Tibial nerve (tissue), 4 donors: ENCODE results near the gene CLASP1. TPM values are rescaled to one million over a fixed set of nuclear protein-coding genes. Genes with fewer than 3 reads are reported as not detected.
A peak's percentile ranks its signal among the peaks of the same experiment; 100 is the strongest.

Experiments
- DNase-seq, 2 donors: peaks; one replicate each; pipeline ENCODE4 v3.0.0-alpha.2; 2019; ENCODE audit warnings: low spot score in 2 of 2
- H3K27ac ChIP-seq, 4 donors: fragments of 200-600 bp; sonication (generic) in 3 of 4; one replicate each; pipeline ENCODE4 v1.5.1; 2017 to 2019; ENCODE audit warnings: mild to moderate bottlenecking in 1 of 4
- H3K27me3 ChIP-seq, 2 donors: fragments of 200-600 bp; sonication (generic) in 1 of 2; one replicate each; pipeline versions ENCODE4 v1.5.1 to v1.6.0; 2017 to 2019
- H3K36me3 ChIP-seq, 3 donors: fragments of 200-600 bp; sonication (generic); one replicate each; pipeline ENCODE4 v1.5.1; 2018 to 2019
- H3K4me1 ChIP-seq, 4 donors: fragments of 200-600 bp; sonication (generic) in 3 of 4; one replicate each; pipeline ENCODE4 v1.5.1; 2017 to 2019
- H3K4me3 ChIP-seq, 4 donors: fragments of 200-600 bp; sonication (generic) in 3 of 4; one replicate each; pipeline ENCODE4 v1.5.1; 2017 to 2019; ENCODE audit warnings: mild to moderate bottlenecking in 1 of 4, moderate library complexity in 1 of 4
- H3K9me3 ChIP-seq, 4 donors: fragments of 200-600 bp; sonication (generic) in 3 of 4; one replicate each; pipeline ENCODE4 v1.5.1; 2017 to 2019
- EP300 ChIP-seq, 2 donors: sonication (generic); formaldehyde crosslinking; IDR thresholded peaks; one replicate each; pipeline ENCODE4 v1.6.1; 2017; ENCODE audit warnings: antibody characterized with exemption in 2 of 2, mild to moderate bottlenecking in 1 of 2
- POLR2A ChIP-seq, 2 donors: fragments of 450-650 bp; IDR thresholded peaks; one replicate each; pipeline ENCODE4 v1.6.1; 2017; ENCODE audit warnings: antibody characterized with exemption in 2 of 2, mild to moderate bottlenecking in 2 of 2, moderate library complexity in 2 of 2
- WGBS, 2 donors: methylation state at CpG; one replicate each; pipeline ENCODE4 v1.1.5; 2018; 5-methylcytosine and 5-hydroxymethylcytosine counted together
- total RNA-seq, 4 donors: library from RNA; depleted of rRNA; stranded (reverse); fragments of >200 nt; gene quantifications; one replicate each; pipeline ENCODE4 v1.1.0, GENCODE V29; 2016
- TF ChIP-seq, protein P1 (sequence below), 5 experiments: fragments of 200-600 bp in 3 of 5; fragments of 450-650 bp in 2 of 5; sonication (generic) in 3 of 5; IDR thresholded peaks; one replicate each; pipeline ENCODE4 v1.5.1; 2016 to 2019; ENCODE audit warnings: antibody characterized with exemption in 5 of 5, mild to moderate bottlenecking in 3 of 5, moderate library complexity in 2 of 5

The CLASP1 gene
- total RNA-seq, 4 donors from 2014 or later = 72.8 to 164 (median 88.6) TPM

DNA sequence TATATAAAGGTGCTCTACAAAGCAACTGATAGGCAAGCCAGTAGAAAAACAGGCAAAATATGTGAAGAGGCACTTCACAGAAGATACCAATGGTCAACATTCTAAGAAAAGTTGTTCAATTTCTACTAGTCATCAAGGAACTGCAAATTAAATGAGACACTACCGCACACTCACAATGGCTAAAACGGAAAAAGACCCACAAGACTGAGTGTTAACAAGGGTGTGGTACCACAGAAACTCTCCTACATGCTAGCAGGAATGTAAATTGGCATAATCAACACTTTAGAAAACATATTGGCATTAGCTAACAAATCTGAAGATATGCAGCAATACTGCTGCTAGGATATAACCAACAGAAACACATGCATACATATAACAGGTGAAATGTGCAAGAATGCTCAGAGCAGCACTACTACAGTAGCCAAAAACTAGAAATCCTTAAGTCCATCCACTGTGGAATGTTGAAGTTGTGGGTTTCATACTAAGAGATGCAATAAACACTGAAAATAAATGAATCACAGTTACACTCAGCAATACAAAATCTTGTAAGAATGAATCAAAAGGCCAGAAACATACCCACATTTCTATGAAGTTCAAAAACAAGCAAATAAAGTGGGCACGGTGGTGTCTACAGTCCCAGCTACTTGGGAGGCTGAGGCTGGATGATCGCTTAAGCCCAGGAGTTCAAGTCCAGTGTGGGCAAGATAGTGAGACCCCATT is 109.4 kb downstream of the CLASP1 start:
- H3K4me1 ChIP-seq = peaks cover 0 to 60% (median 5%) of the 10 kb centered on the region in 4 donors
- H3K27ac ChIP-seq = peak overlapping the region in 1 of 4 donors; percentile 39
- TF ChIP-seq, protein P1, sequence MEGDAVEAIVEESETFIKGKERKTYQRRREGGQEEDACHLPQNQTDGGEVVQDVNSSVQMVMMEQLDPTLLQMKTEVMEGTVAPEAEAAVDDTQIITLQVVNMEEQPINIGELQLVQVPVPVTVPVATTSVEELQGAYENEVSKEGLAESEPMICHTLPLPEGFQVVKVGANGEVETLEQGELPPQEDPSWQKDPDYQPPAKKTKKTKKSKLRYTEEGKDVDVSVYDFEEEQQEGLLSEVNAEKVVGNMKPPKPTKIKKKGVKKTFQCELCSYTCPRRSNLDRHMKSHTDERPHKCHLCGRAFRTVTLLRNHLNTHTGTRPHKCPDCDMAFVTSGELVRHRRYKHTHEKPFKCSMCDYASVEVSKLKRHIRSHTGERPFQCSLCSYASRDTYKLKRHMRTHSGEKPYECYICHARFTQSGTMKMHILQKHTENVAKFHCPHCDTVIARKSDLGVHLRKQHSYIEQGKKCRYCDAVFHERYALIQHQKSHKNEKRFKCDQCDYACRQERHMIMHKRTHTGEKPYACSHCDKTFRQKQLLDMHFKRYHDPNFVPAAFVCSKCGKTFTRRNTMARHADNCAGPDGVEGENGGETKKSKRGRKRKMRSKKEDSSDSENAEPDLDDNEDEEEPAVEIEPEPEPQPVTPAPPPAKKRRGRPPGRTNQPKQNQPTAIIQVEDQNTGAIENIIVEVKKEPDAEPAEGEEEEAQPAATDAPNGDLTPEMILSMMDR (IDR thresholded peaks at IDR 0.05) = no peak
- no peak for TF ChIP-seq EP300 (IDR thresholded peaks at IDR 0.05)
- TF ChIP-seq POLR2A (IDR thresholded peaks at IDR 0.05) = no peak
- WGBS, 2 donors = 80 to 83% methylated on average over 4 of the region's 4 CpGs
- DNase-seq = no peak
- peak overlapping the region in 1 of 4 donors; percentile 5 for H3K4me3 ChIP-seq
- H3K9me3 ChIP-seq = no peaks in the 10 kb centered on the region
- no peaks in the 10 kb centered on the region for H3K36me3 ChIP-seq
- no peaks in the 10 kb centered on the region for H3K27me3 ChIP-seq

DNA sequence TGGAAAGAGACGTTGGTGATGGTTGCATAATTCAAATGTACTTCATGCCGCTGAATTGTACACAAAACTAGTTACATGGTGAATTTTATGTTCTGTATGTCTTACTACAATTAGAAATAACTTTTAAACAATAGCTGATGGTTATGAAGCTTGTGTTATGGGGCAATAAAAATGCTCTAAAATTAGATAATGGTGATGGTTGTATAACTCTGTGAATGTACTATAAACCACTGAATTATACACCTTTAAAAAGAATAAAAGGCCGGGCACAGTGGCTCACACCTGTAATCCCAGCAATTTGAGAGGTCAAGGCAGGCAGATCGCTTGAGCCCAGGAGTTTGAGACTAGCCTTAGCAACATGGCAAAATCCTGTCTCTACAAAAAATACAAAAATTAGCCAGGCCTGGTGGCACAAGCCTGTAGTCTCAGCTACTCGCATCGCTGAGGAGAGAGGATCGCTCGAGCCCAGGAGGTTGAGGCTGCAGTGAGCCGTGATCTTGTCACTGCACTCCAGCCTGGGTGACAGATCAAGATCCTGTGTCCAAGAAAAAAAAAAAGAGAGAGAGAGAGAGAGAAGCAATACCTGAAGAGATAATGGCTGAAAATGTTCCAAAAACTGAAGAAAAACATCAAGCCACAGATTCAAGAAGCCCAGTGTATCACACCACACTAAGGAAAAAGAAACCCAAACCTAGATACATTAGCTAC is 112.3 kb downstream of the CLASP1 start:
- no peaks in the 10 kb centered on the region for H3K9me3 ChIP-seq
- peaks cover 0 to 64% (median 2%) of the 10 kb centered on the region in 4 donors for H3K4me1 ChIP-seq
- TF ChIP-seq, protein P1 (IDR thresholded peaks at IDR 0.05) = no peak
- TF ChIP-seq POLR2A (IDR thresholded peaks at IDR 0.05) (no peak), EP300 (IDR thresholded peaks at IDR 0.05) (no peak)
- no peak for DNase-seq
- H3K27me3 ChIP-seq = no peaks in the 10 kb centered on the region
- no peak overlapping the region for H3K4me3 ChIP-seq
- no peaks in the 10 kb centered on the region for H3K36me3 ChIP-seq
- WGBS, 2 donors = 86 to 88% methylated on average over 9 of the region's 9 CpGs
- no peak overlapping the region for H3K27ac ChIP-seq

GRCh38 chr2:121536347-121536746 is 112.9 kb downstream of the CLASP1 start:
- no peak overlapping the region for H3K27ac ChIP-seq
- H3K27me3 ChIP-seq = no peaks in the 10 kb centered on the region
- 63 to 73% methylated on average over 1 of the region's 1 CpG for WGBS, 2 donors
- DNase-seq = no peak
- peaks cover 0 to 62% (median 5%) of the 10 kb centered on the region in 4 donors for H3K4me1 ChIP-seq
- H3K9me3 ChIP-seq = no peaks in the 10 kb centered on the region
- TF ChIP-seq EP300 (IDR thresholded peaks at IDR 0.05) (no peak), POLR2A (IDR thresholded peaks at IDR 0.05) (no peak)
- TF ChIP-seq, protein P1 (IDR thresholded peaks at IDR 0.05) = no peak
- no peaks in the 10 kb centered on the region for H3K36me3 ChIP-seq
- H3K4me3 ChIP-seq = no peak overlapping the region

DNA sequence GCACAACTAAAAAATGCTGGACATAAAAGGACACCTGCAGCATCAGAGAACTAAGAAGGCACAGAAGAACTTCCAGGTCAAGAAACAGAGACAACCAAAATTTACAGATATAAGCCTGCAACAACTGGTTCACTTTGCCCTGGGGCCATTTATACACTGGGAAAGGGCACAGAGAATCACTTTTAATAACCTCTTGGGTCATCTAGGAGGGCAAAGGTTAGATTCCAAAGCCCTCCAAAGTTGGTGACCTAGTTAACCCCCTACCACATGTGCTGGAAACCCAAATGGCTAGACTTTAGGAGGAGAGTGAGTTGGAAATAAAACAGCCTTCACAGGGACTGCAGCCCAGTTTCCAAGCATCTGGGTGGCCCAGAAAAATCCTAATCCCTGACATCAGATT is 115.3 kb downstream of the CLASP1 start:
- no peaks in the 10 kb centered on the region for H3K27me3 ChIP-seq
- peaks cover 0 to 52% (median 8%) of the 10 kb centered on the region in 4 donors for H3K4me1 ChIP-seq
- no peak for DNase-seq
- TF ChIP-seq EP300 (IDR thresholded peaks at IDR 0.05) = no peak
- TF ChIP-seq, protein P1 (IDR thresholded peaks at IDR 0.05) = no peak
- no peak for TF ChIP-seq POLR2A (IDR thresholded peaks at IDR 0.05)
- no peak overlapping the region for H3K4me3 ChIP-seq
- peak overlapping the region in 1 of 4 donors; percentile 12 for H3K27ac ChIP-seq
- H3K36me3 ChIP-seq = no peaks in the 10 kb centered on the region
- H3K9me3 ChIP-seq = no peaks in the 10 kb centered on the region

DNA sequence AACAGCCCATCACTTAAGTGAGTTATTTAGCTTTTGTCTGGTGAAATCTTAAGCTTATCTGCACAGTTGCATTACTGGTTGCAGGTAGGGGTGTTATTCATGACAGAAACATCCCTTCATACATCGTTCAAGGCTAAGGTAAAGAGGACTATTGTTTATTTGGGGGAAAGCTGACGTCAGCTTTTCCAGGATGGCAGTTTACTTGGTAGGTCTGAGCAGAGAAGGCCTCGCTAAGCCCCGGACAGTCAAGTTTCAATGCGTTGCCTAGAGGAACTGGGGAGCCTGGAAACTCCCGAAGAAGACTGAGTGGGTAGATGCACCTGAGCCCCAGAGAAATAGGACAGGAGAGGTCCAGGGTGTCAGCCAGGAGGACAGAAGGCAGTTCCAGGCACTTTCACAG is 116.4 kb downstream of the CLASP1 start:
- DNase-seq = no peak
- H3K9me3 ChIP-seq = no peaks in the 10 kb centered on the region
- TF ChIP-seq, protein P1 (IDR thresholded peaks at IDR 0.05) = no peak
- TF ChIP-seq POLR2A (IDR thresholded peaks at IDR 0.05) (no peak), EP300 (IDR thresholded peaks at IDR 0.05) (no peak)
- no peaks in the 10 kb centered on the region for H3K36me3 ChIP-seq
- WGBS, 2 donors = 47 to 49% methylated on average over 6 of the region's 6 CpGs
- peak overlapping the region in 2 of 4 donors; percentile 3 to 53 for H3K27ac ChIP-seq
- H3K27me3 ChIP-seq = no peaks in the 10 kb centered on the region
- H3K4me1 ChIP-seq = peaks cover 0 to 61% (median 9%) of the 10 kb centered on the region in 4 donors
- H3K4me3 ChIP-seq = no peak overlapping the region
